Effector CD8-positive, alpha-beta T cell (primary cell): Measurements from ENCODE around the gene MBOAT2.
"Not testable (repeated sequence)": the region's sequence is repeated elsewhere in the genome, so short reads cannot be mapped to it uniquely, and the experiment has no call there.

ENCODE experiments used
- DNase-seq: peaks from one replicate; lab custom pipeline; 2025; lab: John Stamatoyannopoulos, UW

MBOAT2 gene

DNA sequence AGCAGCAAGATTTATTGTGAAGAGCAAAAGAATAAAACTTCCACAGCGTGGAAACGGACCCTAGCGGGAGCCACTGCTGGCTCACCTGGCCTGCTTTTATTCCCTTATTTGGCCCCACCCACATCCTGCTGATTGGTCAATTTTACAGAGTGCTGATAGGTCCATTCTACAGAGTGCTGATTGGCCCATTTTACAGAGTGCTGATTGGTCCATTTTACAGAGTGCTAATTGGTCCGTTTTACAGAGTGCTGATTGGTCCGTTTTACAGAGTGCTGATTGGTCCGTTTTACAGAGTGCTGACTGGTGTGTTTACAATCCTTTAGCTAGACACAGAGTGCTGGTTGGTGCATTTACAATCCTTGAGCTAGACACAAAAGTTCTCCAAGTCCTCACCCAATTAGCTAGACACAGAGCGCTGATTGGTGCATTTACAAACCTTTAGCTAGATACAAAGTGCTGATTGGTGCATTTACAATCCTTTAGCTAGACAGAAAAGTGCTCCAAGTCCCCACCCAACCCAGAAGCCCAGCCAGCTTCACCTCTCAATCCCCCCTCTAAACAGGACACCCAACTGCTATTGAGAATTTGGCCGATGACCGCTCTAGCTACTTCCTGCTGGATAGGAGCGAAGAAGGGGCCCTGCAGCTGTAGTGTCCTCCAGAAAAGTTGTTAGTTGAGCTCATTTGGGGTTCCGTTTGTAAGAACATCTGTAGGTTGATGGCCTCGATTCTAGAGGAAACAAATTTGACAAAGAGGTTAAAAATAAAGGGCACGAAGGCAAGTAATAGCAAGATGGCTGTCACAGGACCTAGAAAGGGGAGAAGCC is 108.2 kb downstream of the MBOAT2 start:
- not testable (repeated sequence) for DNase-seq

DNA sequence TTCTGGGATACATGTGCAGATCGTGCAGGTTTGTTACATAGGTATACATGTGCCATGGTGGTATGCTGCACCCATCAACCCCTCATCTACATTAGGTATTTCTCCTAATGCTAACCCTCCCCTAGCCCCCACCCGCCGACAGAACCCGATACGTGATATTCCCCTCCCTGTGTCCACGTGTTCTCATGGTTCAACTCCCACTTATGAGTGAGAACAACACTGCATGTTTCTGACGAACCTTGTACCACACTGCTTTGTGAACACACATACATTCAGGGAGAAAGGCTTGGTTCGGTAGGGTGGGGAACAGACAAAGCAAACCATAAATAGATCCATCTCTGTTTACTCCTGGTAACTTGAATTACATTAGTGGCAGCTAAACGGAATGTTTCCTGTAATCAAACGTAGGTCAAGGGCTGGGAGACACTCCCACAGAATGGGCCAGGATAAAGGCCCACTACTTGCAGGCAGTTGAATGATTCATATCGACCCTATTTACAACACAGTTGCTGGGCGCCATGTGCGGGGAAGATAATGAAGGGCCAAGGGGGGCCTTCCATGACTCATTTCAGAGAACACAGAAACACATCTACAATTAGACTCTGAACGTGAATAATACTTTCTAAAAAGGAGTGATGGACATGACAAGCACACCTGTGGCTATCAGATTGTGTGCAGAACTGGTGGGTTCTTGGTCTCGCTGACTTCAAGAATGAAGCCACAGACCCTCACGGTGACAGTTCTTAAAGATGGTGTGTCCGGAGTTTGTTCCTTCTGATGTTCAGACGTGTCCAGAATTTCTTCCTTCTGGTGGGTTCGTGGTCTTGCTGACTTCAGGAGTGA is 109.3 kb downstream of the MBOAT2 start:
- no peak for DNase-seq

DNA sequence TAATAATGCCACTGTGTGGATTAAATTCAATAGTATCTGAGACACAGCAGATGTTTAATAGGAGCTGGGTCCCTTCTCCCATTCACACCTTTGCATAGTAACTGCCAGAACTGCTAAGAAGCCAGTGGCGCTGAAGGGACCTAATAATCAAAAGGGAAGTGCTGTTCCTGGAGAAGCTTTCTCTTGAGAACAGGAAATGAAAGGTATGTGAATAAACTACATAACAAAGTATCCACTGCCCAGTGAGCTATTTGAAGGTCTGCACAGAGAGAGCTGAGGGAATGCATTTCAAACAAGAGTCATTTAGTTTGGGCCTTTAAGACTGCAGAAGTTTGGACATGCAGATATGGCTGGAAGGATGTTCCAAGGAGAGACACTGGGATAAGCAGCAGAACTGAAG is 110.0 kb downstream of the MBOAT2 start:
- no peak for DNase-seq

DNA sequence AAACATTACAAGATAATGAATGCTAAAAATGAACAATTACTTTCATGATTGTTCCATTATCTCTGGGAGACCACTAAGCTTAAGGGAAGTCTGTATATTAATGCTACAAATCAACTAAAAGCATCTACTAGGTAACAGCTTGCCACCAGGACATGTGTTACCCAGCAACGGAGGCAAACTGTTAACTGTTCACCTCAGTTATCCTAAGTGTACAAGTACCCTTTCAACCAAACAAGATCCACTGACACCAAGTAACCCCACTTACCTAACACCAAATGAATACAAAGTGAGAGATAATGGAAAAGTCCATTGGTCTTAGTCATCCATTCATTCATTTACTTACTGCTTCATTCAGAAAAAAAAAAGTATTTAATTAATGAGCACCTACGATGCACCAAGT is 111.4 kb downstream of the MBOAT2 start:
- DNase-seq, result no peak

DNA sequence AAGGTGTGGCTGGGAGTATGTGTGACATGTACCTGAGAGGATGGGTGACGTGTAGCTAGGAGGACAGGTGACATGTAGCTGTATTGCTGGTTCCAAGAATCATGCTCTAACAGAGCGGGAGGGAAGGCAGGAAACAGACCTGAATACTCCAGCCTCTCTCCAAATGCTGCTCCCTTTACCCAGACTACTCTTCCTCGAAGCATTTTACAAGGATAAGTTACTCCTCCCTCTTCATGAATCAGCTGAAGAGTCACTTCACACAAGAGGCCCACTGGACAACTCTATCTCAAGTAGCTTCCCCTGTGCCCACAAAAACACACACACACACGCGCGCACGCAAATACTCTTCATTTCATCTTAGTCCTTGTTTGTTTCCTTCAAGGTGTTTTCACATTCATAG is 113.5 kb downstream of the MBOAT2 start:
- no peak for DNase-seq

DNA sequence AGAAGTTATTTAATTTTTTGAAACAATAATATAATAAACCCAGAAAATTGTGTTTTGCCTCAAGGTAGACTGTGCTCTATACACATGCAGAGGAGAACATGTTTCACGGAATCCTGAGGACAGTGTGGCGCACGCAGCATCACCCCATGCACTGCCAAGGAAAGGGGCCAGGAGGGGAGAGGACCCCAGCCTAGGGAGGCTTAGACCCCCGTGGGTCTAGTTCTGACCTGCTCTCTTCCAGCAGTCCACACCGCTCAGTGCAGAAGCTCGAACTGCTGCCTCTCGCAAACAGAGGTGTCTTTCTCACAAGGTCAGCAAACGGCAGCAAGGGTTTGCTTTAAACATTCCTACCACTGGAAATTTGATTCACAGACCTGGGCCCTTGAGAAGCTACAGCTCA is 114.5 kb downstream of the MBOAT2 start:
- DNase-seq, result no peak

DNA sequence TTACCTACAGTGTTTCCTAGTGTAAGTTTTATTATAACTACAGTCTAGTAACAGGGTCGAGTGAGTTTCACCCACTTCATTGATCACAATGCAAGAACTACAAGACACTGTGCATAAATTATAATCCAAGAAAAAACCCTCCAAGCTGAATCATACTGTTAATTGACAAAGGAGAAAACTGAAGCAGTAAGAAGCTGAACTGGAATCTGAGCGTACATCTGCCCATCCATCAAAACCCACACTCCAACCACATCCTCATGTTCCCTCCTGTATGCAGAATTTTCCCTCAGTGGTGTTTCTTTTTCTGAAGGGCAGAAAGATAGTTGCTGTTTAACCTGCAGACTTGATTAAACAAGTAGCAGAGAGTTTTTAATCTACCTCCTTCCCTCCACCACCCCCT is 116.6 kb downstream of the MBOAT2 start:
- DNase-seq, result no peak

DNA sequence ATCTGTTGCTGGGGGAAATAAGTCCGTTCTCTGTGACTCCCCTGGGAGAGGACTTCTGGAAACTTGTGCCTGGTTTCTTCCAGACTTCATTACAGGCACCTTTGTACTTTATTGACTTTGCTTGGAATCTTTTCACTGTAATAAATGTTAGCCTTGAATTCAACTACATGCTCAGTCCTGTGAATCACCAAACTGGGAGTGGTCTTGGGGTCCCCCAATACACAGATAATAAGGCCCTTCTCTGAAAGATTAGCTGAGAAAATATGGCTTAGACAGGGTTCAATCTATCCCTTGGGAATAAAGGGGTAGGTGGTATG is 117.3 kb downstream of the MBOAT2 start:
- DNase-seq, result no peak

DNA sequence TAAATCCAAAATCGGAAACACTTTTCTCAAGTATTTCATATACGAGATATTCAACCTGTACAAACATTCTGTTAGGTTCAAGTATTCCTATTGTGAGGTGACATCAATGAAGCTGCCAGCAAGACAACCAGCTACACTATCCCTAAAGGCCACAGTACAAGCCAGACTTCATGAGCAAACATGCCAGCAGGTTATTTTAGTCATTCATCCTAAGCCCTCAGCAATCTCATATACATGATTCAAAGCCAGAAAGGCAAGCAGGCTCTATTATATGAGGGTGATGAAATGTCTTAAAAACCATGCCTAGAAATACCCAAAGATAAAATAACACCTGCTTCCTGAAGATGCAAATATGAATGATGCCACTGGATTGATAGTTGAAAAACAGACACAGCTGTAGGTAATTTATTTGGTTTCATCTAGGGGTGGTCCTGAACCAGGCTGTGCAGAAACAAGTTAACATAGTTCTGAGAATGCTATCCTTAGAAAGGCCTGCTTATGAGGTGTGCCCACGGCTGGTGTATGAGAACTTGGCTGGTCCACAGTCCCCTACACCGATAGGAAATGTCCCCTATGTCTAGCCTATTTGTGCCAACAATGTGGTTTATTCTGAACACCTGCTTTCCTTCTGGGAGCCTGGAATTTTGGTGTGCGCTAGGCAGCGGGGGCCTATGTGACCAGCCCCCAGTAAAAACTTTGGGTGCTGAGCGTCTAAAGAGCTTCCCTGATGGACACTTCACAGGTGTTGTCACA is 117.9 kb downstream of the MBOAT2 start:
- DNase-seq, result no peak

DNA sequence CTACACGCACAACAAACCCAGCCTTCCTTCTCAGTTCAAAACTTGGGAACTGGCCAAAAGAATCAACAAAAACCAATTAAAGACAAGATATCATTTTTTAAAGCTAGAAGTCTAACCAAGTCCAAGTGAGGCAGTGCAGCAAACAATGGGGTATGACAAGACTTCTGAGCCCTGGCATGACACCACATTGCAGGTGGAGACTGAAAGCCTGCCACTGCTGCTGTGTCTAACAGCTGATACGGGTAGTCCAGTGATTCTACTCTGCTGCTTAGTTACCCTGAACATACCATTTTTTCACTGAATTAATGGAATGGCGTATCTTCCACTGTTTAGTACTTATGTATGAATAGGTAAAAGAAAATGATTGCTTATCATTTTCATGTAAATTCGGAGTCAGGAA is 118.7 kb downstream of the MBOAT2 start:
- no peak for DNase-seq

DNA sequence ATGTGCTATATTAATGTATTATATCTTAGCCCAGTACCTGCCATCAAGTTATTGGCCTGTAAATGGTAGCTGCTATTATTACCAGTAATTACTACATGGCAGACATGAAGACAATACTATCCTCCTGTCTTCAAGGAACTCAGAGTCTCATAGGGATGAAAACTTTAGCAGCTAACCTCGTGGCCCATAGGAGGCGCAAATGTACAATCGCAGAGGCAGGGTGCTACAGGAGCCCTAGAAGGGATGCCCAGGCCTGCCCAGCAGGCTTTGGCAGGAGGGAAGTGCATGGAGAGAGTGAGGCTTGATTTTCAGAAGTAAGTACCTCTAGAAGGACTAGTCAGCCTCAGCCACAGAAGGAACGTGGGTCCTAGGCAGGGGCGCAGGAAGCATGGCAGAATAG is 121.4 kb downstream of the MBOAT2 start:
- no peak for DNase-seq

DNA sequence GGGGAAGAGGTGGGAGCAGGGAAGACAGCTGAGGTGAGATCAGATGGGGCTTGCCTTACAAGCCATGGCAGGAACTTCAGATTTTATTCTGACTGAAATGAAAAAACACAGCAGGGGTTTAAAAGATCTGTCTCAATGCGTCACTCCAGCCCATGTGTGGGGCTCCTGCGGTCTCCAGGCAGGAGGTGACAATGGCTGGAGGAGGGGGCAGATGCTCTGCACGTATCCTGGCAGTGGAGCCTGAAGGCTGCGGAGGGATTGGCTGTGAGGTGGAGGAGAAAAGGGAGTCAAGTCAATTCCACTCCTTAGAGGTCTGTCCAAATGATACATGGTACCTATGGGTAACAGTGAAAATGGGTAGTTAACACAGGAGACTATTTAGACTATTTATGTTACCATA is 125.6 kb downstream of the MBOAT2 start:
- DNase-seq, result no peak

DNA sequence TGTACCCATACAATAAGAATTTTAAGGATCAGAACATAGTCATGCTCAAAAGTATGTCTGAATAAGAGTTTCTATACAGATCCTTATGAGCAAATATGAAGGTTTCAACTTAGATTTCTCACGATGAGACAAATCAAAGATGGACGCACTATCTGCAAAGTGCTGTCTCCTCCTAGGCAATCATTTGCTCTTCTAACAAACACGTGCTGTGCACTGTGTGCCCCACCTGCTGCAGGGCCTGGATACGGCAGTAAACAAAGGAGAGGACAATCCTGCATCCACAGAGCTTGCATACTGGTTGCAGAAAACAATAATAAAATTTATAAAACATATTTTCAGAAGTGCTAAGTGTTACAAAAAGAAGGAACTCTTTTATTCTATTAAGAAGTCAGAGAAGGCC is 126.2 kb downstream of the MBOAT2 start:
- no peak for DNase-seq

DNA sequence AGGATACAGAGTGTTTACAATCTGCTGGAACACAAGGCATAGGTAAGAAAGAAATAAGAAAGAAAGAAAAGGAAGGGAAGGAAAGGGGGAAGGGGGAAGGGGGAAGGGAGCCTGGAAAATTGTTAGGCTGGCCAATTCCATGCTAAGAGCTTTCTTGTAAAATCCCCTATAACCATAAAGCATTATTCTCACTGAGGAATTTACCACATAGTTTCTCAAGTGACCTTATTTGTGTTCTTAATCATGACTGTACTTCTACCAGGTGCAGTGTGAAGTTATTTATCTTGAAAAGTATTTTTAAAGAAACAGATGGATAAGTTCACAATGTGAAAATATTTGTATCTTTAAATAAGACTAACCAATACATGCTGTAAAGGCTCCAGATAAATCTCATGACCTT is 126.9 kb downstream of the MBOAT2 start:
- DNase-seq, result no peak

DNA sequence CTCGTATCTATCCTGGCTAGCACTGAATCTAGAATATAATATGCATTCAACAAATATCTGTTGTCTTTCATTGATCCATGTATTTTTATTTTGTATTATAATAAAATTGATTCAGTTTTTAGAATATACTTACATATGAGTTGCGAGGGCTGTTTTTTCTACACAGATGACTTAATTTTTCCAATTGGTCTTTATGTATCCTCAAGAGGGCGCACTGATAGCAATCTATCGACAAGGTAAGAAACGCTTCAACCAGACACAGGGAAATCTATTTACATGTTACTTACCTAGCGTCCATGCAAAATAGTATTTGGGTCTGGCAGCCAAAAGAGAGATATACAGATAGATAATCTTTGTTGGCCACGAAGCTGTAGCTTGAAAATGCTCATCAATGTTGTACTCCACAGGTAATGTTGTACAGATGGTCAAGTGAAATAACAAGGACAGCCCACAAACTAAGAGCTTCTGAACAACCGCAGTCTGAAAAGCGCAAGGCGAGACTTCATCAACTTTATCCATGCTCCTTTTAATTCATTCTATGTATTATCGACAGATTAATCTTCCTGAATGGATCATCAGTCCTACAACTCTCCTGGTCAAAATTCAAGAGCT is 130.6 kb downstream of the MBOAT2 start:
- no peak for DNase-seq

DNA sequence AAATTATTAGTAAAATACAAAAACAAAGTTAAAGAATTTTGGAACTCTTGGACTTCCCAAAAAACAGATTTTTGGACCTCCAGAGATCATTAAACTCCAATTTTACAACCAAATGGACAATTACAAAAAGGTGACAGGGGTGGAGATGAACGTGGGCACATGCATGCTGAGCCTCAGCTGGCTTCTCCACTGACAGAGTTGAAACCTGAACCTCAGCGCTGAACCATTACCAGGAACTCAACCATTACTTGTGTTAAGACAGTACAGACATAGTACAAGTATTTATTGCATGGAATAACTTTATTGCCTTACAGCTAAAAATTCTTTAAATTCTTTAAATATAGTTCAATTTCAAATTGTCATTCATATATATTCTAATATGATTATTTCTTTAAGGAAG is 133.0 kb downstream of the MBOAT2 start:
- no peak for DNase-seq

DNA sequence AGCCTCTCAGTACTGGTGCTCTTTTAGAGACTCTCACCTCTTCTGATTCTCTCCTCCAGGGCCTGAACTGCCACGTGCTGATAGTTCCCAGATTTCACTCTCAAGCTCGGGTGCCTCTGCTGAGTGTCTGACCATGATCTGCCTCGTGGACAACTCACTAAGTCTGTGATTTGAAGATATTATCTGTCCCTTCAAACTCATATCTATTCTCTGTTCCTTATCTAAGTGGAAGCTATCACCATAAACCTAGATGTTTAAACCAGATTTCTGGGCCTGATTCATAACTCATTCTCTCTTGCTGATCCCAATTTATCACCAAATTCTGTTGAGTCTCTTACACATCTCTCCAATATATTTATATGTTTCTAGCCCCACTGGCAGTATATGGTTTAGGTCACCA is 136.1 kb downstream of the MBOAT2 start:
- no peak for DNase-seq

DNA sequence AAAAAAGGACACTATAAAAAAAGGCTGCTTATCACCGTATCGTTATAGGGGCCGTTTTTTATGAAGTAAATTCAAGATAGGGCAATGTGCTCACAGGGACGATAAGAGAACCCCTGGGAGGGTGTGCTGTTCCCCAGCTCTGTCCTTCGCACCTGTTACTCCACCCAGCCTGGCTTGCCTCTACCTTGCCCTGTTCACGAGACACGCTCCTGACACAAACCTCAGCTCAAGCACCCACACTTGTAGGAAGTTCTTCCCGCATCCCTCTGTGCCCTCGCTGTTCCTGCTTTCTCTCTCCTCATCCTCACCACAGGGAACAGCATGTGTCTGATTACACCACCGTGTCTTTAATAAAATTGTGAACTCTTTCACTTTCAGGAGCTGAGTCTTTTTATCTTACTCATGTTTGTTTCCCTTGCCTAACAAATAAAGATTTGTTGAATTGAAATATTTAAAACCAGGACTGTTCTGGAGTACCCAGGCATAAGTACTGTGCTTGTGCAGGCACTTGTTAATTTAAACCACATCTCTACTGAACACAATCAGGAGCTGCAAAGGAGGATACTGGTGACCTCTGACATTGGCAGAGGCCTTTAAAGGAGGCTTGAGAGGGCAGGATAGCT is 140.0 kb downstream of the MBOAT2 start:
- DNase-seq, result no peak

DNA sequence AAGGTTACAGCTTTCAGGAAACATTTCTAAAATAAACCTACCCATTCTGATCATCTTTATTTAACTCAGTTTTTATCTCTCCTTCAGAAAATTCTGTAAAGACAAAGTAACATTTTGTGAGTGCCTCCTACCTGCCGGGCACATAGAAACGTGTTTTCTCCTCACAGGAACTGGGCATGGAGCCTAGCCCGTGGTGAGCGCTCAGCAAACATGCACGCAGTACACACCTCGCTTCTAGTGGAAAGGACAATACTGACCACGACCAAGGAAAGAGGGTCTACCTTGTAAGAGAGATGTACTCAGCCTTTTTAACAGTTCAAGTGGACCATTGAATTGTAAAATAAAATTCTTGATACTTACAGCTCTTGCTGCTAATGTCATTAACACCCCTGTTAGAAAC is 141.3 kb downstream of the MBOAT2 start:
- DNase-seq, result no peak

DNA sequence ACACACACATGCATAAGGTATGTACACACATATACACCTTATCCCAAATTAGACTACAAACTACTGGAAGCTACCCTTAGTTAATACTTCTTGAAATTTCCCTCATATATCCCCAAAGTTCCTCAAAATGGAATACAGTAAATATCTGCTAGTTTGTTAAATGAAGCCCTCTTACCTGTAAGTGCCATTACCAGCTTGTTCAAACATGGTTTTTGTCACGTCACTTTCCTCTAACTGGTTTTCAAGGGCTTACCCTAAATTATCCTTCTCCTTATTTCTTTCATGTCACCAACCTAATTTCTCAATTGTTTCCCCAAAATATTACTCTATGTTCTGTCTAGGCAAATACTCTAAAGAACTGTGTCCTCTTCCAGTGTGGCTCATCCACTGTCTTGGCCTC is 141.7 kb downstream of the MBOAT2 start:
- no peak for DNase-seq

DNA sequence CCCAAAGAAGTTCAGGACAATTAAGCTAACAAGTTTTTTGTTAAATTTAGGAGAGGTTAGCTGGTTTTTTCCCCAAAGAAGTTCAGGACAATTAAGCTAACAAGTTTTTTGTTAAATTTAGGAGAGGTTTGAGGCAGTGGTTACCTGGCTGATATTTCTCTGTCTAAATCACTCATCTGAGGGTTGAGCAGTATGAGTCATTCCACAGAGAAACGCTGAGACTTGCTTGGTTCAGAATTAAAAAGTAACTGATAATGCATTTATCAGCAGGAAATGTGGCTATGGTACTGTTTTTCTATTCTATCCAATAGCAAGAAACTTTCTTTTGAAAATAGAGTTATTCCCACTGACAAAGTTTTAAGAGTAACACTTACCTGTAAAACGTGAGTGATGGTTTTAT is 143.2 kb downstream of the MBOAT2 start:
- no peak for DNase-seq

DNA sequence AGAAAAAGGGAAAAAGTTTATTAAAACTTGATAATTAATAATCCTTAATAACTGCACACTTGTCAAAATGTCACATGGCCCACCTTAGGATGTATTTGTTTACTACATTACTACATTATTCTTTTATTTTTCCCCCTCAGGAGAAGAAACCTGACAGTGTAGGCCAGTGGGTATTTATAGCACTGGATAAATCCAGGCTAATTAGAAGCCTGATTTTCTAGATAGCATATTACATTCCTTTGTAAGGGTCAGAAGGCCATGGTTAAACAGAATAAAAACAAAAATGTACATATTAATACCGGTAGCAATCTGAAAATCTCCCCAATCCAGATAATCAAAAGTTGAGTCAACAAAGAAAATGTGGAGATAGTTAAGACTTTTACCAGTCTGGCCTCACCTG is 144.6 kb downstream of the MBOAT2 start:
- no peak for DNase-seq
